NCI-H1105 (cell line): Measurements from ENCODE around the gene TASOR.

Experiments used
- DNase-seq: peaks from one replicate; lab custom pipeline; 2025; lab: John Stamatoyannopoulos, UW

TASOR gene

GRCh38 chr3:56688191-56688590 lies 5.1 kb upstream of the TASOR start:
- no peak for DNase-seq

- no peak for DNase-seq
Measured at GRCh38 chr3:56684029-56684428, 964 bp upstream of the TASOR start.

DNA sequence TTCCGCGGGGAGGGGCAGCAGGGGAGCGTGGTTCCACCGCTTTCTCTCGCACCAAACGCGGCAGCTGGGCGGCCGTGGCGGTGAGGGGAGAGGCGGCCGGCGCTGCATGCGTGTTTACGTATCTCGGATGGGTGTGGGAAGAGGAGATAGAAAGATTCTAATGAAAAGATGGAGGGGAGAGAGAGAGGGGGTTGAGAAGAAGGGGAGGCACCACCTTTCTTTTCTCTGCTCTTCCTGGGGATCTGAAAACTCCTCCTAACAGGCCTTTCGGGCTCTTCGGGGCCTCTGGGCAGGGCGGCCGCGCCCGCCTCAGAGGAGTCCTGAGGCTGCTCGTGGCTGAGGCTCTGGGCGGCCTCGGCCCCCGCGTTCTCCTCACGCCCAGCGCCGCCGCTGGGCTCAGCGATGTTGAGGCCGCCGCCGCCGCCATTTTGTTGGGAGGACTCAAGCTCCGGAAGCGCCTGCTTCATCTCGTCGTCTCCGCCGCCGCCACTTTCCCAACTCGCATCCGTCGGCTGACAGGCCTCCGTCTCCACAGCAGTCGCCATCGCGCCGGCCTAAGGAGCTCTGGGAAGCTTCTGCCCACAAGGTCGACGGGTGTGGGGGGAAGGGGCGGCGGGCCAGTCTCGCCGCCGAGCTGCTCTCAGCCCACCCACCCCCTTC lies 473 bp downstream of the TASOR start:
- DNase-seq = peak; percentile 15

DNA sequence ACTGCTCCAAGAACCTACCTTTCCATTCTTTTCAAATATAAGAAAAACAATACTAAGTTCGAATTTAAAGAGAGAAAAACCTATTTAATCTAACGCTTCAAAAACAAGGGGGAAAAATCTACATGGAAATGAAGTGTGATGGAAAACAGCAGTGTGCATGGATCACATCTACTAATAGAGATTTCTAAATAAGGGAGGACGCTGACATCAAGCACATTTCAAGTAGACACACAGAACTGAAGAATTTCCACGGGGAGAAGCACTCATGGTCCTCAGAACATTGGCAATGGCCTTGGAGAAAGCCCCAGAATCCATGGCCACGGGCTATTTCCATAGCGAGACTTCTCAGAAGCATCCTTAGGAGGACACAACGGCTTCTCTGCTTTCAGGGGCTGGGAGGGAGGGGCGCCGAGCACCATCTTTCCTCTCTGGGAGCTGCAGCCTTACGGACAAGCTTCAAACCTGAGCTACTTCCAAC lies 1.0 kb downstream of the TASOR start:
- DNase-seq = no peak

GRCh38 chr3:56680054-56680580 lies 2.9 kb downstream of the TASOR start:
- no peak for DNase-seq

DNA sequence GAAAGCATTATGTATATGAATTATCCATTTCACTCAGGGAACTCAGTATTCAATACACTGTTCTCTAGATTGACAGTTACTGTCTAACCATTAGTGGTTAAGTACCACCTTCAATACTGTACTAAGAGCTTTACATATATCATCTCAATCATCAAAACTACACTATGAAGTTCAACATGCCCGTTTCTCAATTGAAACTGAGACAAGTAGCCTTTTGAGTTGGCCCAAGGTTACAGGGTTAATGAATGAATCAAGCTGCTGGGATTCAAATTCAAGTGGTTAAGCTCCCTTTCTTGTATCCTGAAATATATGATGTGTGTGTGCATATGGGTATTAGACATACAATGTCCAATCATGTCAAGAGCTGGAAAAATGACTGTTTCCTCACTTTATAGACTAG lies 5.8 kb downstream of the TASOR start:
- no peak for DNase-seq

- DNase-seq = no peak
Measured at GRCh38 chr3:56673781-56674457, 9.1 kb downstream of the TASOR start.

GRCh38 chr3:56667973-56668579 lies 15.0 kb downstream of the TASOR start:
- no peak for DNase-seq

GRCh38 chr3:56664823-56665222 lies 18.2 kb downstream of the TASOR start:
- no peak for DNase-seq

GRCh38 chr3:56655709-56656108 lies 27.4 kb downstream of the TASOR start:
- DNase-seq = no peak

DNA sequence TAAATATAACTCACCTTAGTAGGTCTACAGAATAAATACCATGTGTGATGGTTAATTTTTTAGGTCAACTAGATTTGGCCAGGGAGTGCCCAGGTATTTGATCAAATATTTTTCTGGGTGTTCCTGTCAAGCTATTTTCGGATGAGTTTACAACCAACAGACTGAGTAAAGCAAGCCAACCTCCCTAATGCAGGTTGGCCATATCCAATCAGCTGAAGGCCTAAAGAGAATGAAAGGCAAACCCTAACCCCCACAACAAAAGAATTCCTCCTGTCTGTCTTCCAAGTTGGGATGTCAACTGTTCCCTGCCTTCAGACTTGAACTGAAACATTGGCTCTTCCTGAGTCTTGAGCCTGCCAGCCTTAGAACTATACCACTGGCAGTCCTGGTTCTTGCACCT lies 28.6 kb downstream of the TASOR start:
- no peak for DNase-seq

- no peak for DNase-seq
Measured at GRCh38 chr3:56645407-56645806, 37.7 kb downstream of the TASOR start.

- DNase-seq = no peak
Measured at GRCh38 chr3:56633602-56634535, 49.2 kb downstream of the TASOR start.
